GM23338 (cell line): ENCODE results near the gene ZPBP. TPM values are rescaled to one million over a fixed set of nuclear protein-coding genes. Genes with fewer than 3 reads are reported as not detected.

ENCODE experiments used
- ATAC-seq: fragments of 200-7000 bp; cut with Tn5 transposase; 3 replicates; pipeline ENCODE4 v1.9.1; 2020
- DNase-seq: peaks from one replicate; pipeline ENCODE4 v3.0.0-alpha.2; 2015; ENCODE audit warnings: low spot score
- H2AFZ ChIP-seq: fragments of 200-600 bp; sonication (generic); 2 replicates; pipeline ENCODE4 v1.8.0; 2016; ENCODE audit warnings: antibody characterized with exemption, mild to moderate bottlenecking, moderate library complexity
- H3F3A ChIP-seq: fragments of 200-600 bp; sonication (generic); replicated peaks from 2 replicates; pipeline ENCODE4 v1.8.0; 2017; ENCODE audit warnings: antibody characterized with exemption, mixed run types, low read depth
- H3K27ac ChIP-seq: fragments of 200-600 bp; sonication (generic); 2 replicates; pipeline ENCODE4 v1.6.1; 2016; ENCODE audit warnings: low read depth
- H3K27me3 ChIP-seq: fragments of 200-600 bp; sonication (generic); 2 replicates; pipeline ENCODE4 v1.8.0; 2016; ENCODE audit warnings: mild to moderate bottlenecking, mixed run types, moderate library complexity; ENCODE audit not compliant: insufficient read depth
- H3K36me3 ChIP-seq: fragments of 200-600 bp; sonication (generic); 2 replicates; pipeline ENCODE4 v1.8.0; 2016; ENCODE audit warnings: mild to moderate bottlenecking; ENCODE audit not compliant: insufficient read depth
- H3K4me1 ChIP-seq: fragments of 200-600 bp; sonication (generic); 2 replicates; pipeline ENCODE4 v1.8.0; 2016; ENCODE audit warnings: mild to moderate bottlenecking, moderate library complexity; ENCODE audit not compliant: insufficient read depth
- H3K4me2 ChIP-seq: fragments of 200-600 bp; sonication (generic); 2 replicates; pipeline ENCODE4 v1.7.1; 2017; ENCODE audit warnings: mixed run types
- H3K4me3 ChIP-seq: fragments of 200-600 bp; sonication (generic); 2 replicates; pipeline ENCODE4 v1.6.1; 2016; ENCODE audit warnings: mixed run types
- H3K79me2 ChIP-seq: fragments of 200-600 bp; sonication (generic); replicated peaks from 2 replicates; pipeline ENCODE4 v1.8.0; 2017; ENCODE audit warnings: mild to moderate bottlenecking; ENCODE audit not compliant: insufficient read depth
- H3K9me2 ChIP-seq: fragments of 200-600 bp; sonication (generic); 2 replicates; pipeline ENCODE4 v1.8.0; 2017; ENCODE audit not compliant: insufficient read depth
- H4K20me1 ChIP-seq: fragments of 200-600 bp; sonication (generic); replicated peaks from 2 replicates; pipeline ENCODE4 v1.8.0; 2017; ENCODE audit warnings: mild to moderate bottlenecking; ENCODE audit not compliant: insufficient read depth
- H3K27ac Mint-ChIP-seq: 2 replicates; pipeline ENCODE4 v1.8.0; 2020; ENCODE audit warnings: inconsistent platforms, mild to moderate bottlenecking, moderate library complexity, mixed read lengths
- H3K27me3 Mint-ChIP-seq: 3 replicates; pipeline ENCODE4 v1.8.0; 2022; ENCODE audit warnings: low read depth, mild to moderate bottlenecking, moderate library complexity, mixed read lengths, inconsistent platforms; ENCODE audit not compliant: insufficient read depth, poor library complexity
- H3K36me3 Mint-ChIP-seq: 3 replicates; pipeline ENCODE4 v1.8.0; 2021; ENCODE audit warnings: low read depth, mild to moderate bottlenecking, inconsistent platforms, moderate library complexity, mixed read lengths
- H3K4me1 Mint-ChIP-seq: 3 replicates; pipeline ENCODE4 v1.8.0; 2020; ENCODE audit warnings: mild to moderate bottlenecking, inconsistent platforms, mixed read lengths
- H3K4me3 Mint-ChIP-seq: 3 replicates; pipeline ENCODE4 v1.8.0; 2021; ENCODE audit warnings: moderate library complexity, mild to moderate bottlenecking, inconsistent platforms, mixed read lengths
- H3K9me3 Mint-ChIP-seq: 3 replicates; pipeline ENCODE4 v1.8.0; 2020; ENCODE audit warnings: moderate library complexity, mild to moderate bottlenecking, inconsistent platforms, mixed read lengths
- CREB1 ChIP-seq: fragments of 250-450 bp; sonication (Bioruptor Pico); IDR thresholded peaks from 2 replicates; pipeline ENCODE4 v1.5.0; 2020; ENCODE audit warnings: low read depth, mild to moderate bottlenecking, moderate library complexity
- EZH2phosphoT487 ChIP-seq: fragments of 200-600 bp; sonication (generic); IDR thresholded peaks from one replicate; pipeline ENCODE4 v1.8.1; 2018; ENCODE audit warnings: antibody characterized with exemption; ENCODE audit not compliant: unreplicated experiment
- JUNB ChIP-seq: IDR thresholded peaks from one replicate; pipeline ENCODE4 v1.6.1; 2016; ENCODE audit warnings: antibody characterized with exemption; ENCODE audit not compliant: unreplicated experiment
- polyA plus RNA-seq: library from polyadenylated mRNA; unstranded; fragments of >200 nt; fragmentation: Nextera tagmentation; extraction: Ambion mirVana; gene quantifications from 2 replicates; pipeline ENCODE4 v1.2.1, GENCODE V29; 2016
- total RNA-seq: library from RNA; depleted of rRNA; stranded (reverse); fragments of >200 nt; shearing (Covaris generic); gene quantifications from 2 replicates; pipeline ENCODE4 v1.2.3, GENCODE V29; 2014
- TF ChIP-seq, protein P1 (sequence below): fragments of 250-450 bp; sonication (Bioruptor Pico); IDR thresholded peaks from 2 replicates; pipeline ENCODE4 v1.5.0; 2020; ENCODE audit warnings: mild to moderate bottlenecking, moderate library complexity
- TF ChIP-seq, protein P2 (sequence below): IDR thresholded peaks from 2 replicates; pipeline ENCODE4 v1.6.1; 2016; ENCODE audit warnings: antibody characterized with exemption

Gene ZPBP
- total and polyA plus RNA-seq, 2 experiments from 2014 or later, result not detected

DNA sequence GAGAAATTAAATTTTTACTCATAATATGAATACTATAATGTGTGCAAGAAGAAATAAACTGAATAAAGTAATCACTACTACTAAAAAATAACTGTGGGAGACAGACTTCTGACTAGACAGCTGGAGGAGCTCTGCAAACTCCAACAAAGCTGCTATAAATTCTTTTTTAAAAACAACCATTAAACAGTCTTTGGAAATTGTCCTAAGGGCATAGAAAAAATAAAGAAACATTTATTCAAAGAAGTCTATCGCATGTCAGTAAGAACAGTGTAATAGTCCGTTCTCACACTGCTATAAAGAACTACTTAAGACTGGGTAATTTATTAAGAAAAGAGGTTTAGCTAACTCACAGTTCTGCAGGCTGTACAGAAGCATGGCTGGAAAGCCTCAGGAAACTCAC is 56.0 kb downstream of the ZPBP start (continued):
- TF ChIP-seq, protein P1, sequence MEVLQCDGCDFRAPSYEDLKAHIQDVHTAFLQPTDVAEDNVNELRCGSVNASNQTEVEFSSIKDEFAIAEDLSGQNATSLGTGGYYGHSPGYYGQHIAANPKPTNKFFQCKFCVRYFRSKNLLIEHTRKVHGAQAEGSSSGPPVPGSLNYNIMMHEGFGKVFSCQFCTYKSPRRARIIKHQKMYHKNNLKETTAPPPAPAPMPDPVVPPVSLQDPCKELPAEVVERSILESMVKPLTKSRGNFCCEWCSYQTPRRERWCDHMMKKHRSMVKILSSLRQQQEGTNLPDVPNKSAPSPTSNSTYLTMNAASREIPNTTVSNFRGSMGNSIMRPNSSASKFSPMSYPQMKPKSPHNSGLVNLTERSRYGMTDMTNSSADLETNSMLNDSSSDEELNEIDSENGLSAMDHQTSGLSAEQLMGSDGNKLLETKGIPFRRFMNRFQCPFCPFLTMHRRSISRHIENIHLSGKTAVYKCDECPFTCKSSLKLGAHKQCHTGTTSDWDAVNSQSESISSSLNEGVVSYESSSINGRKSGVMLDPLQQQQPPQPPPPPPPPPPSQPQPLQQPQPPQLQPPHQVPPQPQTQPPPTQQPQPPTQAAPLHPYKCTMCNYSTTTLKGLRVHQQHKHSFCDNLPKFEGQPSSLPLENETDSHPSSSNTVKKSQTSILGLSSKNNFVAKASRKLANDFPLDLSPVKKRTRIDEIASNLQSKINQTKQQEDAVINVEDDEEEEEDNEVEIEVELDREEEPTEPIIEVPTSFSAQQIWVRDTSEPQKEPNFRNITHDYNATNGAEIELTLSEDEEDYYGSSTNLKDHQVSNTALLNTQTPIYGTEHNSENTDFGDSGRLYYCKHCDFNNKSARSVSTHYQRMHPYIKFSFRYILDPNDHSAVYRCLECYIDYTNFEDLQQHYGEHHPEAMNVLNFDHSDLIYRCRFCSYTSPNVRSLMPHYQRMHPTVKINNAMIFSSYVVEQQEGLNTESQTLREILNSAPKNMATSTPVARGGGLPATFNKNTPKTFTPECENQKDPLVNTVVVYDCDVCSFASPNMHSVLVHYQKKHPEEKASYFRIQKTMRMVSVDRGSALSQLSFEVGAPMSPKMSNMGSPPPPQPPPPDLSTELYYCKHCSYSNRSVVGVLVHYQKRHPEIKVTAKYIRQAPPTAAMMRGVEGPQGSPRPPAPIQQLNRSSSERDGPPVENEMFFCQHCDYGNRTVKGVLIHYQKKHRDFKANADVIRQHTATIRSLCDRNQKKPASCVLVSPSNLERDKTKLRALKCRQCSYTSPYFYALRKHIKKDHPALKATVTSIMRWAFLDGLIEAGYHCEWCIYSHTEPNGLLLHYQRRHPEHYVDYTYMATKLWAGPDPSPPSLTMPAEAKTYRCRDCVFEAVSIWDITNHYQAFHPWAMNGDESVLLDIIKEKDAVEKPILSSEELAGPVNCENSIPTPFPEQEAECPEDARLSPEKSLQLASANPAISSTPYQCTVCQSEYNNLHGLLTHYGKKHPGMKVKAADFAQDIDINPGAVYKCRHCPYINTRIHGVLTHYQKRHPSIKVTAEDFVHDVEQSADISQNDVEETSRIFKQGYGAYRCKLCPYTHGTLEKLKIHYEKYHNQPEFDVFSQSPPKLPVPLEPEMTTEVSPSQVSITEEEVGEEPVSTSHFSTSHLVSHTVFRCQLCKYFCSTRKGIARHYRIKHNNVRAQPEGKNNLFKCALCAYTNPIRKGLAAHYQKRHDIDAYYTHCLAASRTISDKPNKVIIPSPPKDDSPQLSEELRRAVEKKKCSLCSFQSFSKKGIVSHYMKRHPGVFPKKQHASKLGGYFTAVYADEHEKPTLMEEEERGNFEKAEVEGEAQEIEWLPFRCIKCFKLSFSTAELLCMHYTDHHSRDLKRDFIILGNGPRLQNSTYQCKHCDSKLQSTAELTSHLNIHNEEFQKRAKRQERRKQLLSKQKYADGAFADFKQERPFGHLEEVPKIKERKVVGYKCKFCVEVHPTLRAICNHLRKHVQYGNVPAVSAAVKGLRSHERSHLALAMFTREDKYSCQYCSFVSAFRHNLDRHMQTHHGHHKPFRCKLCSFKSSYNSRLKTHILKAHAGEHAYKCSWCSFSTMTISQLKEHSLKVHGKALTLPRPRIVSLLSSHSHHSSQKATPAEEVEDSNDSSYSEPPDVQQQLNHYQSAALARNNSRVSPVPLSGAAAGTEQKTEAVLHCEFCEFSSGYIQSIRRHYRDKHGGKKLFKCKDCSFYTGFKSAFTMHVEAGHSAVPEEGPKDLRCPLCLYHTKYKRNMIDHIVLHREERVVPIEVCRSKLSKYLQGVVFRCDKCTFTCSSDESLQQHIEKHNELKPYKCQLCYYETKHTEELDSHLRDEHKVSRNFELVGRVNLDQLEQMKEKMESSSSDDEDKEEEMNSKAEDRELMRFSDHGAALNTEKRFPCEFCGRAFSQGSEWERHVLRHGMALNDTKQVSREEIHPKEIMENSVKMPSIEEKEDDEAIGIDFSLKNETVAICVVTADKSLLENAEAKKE (CRISPR knock-in tag), result no peak
- no peak for TF ChIP-seq EZH2phosphoT487

DNA sequence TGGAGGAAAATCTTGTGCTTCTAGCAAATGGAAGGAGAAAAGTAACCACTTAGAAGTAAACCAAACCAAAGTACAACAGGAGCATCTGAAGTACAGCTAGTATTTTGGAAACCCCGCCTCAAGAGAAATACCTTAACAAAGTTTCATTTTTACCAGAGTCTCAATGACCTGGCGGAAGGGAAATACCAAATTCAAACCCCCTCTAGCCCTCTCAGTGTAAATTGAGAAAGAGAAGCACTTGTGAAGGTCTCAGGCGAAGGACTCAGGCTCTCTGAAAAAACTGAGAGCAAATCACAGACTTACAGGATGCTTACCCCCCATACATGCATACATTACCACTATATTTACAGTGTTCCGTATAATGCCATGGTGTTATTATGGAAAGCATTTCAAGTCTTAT is 70.1 kb downstream of the ZPBP start:
- H4K20me1 ChIP-seq, result no peaks in the 10 kb centered on the region
- H3K27ac Mint-ChIP-seq, result no peak overlapping the region
- H3K27me3 Mint-ChIP-seq, result no peaks in the 10 kb centered on the region
- H3K9me2 ChIP-seq, result no peaks in the 10 kb centered on the region
- H3F3A ChIP-seq, result no peaks in the 10 kb centered on the region
- peak overlapping the region; percentile 16; the same call in 1 of the 2 replicates for H2AFZ ChIP-seq
- H3K4me1 ChIP-seq, result no peaks in the 10 kb centered on the region
- peaks cover 5% of the 10 kb centered on the region; the same call in 1 of the 3 replicates for H3K9me3 Mint-ChIP-seq
- no peak overlapping the region for H3K27ac ChIP-seq
- no peak for ATAC-seq
- no peak overlapping the region for H3K4me3 ChIP-seq
- H3K27me3 ChIP-seq, result no peaks in the 10 kb centered on the region
- H3K4me1 Mint-ChIP-seq, result 0 out of 3 replicates have a peak, but pooled peaks cover 2% of the 10 kb centered on the region
- no peak overlapping the region for H3K4me2 ChIP-seq
- no peak overlapping the region for H3K4me3 Mint-ChIP-seq
- H3K36me3 ChIP-seq, result no peaks in the 10 kb centered on the region
- no peak for TF ChIP-seq JUNB
- no peak for TF ChIP-seq CREB1 (CRISPR knock-in tag)
- TF ChIP-seq, protein P2, sequence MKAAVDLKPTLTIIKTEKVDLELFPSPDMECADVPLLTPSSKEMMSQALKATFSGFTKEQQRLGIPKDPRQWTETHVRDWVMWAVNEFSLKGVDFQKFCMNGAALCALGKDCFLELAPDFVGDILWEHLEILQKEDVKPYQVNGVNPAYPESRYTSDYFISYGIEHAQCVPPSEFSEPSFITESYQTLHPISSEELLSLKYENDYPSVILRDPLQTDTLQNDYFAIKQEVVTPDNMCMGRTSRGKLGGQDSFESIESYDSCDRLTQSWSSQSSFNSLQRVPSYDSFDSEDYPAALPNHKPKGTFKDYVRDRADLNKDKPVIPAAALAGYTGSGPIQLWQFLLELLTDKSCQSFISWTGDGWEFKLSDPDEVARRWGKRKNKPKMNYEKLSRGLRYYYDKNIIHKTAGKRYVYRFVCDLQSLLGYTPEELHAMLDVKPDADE, result no peak
- no peak for TF ChIP-seq EZH2phosphoT487
- no peak for DNase-seq
- no peaks in the 10 kb centered on the region for H3K79me2 ChIP-seq
- no peaks in the 10 kb centered on the region; the same call in 2 of the 3 replicates for H3K36me3 Mint-ChIP-seq
